Neural cell (in vitro differentiated cells): Measurements from ENCODE around the gene CLCN1. TPM values are rescaled to one million over a fixed set of nuclear protein-coding genes. Genes with fewer than 3 reads are reported as not detected.

Source experiments
- H2AFZ ChIP-seq: fragments of 200-600, 300-800 bp; sonication (generic), shearing (Covaris generic); 2 replicates; pipeline ENCODE4 v1.6.0; 2014; ENCODE audit warnings: low read depth, mild to moderate bottlenecking, antibody characterized with exemption, low read length, moderate library complexity
- H3F3A ChIP-seq: fragments of 200-600 bp; shearing (Covaris generic); 2 replicates; pipeline ENCODE4 v1.6.1; 2016; ENCODE audit warnings: mild to moderate bottlenecking, moderate library complexity, mixed read lengths, antibody characterized with exemption, low read length; ENCODE audit not compliant: insufficient read depth, poor library complexity, severe bottlenecking
- H3K27ac ChIP-seq: fragments of 200-600, 300-800 bp; sonication (generic), shearing (Covaris generic); 2 replicates; pipeline ENCODE4 v1.5.1; 2014; ENCODE audit warnings: mild to moderate bottlenecking, low read length, moderate library complexity
- H3K27me3 ChIP-seq: fragments of 300-800, 200-600 bp; sonication (generic), shearing (Covaris generic); 2 replicates; pipeline ENCODE4 v1.6.0; 2014; ENCODE audit warnings: mild to moderate bottlenecking, low read depth, low read length, moderate library complexity; ENCODE audit not compliant: insufficient read depth
- H3K36me3 ChIP-seq: fragments of 300-800, 200-600 bp; sonication (generic), shearing (Covaris generic); 2 replicates; pipeline ENCODE4 v1.5.1; 2014; ENCODE audit warnings: mild to moderate bottlenecking, antibody characterized with exemption, low read length, moderate library complexity; ENCODE audit not compliant: insufficient read depth
- H3K4me2 ChIP-seq: fragments of 300-800, 200-600 bp; sonication (generic), shearing (Covaris generic); 2 replicates; pipeline ENCODE4 v1.6.0; 2014; ENCODE audit warnings: mild to moderate bottlenecking, low read length
- H3K4me3 ChIP-seq: fragments of 300-800, 200-600 bp; sonication (generic), shearing (Covaris generic); 2 replicates; pipeline ENCODE4 v1.5.1; 2014; ENCODE audit warnings: mild to moderate bottlenecking, low read length, moderate library complexity
- H3K79me2 ChIP-seq: fragments of 200-600 bp; shearing (Covaris generic); replicated peaks from 2 replicates; pipeline ENCODE4 v1.6.0; 2014; ENCODE audit warnings: mild to moderate bottlenecking, low read length, moderate library complexity; ENCODE audit not compliant: insufficient read depth
- H3K9ac ChIP-seq: fragments of 300-800, 200-600 bp; sonication (generic), shearing (Covaris generic); 2 replicates; pipeline ENCODE4 v1.6.1; 2016; ENCODE audit warnings: mild to moderate bottlenecking, low read length, mixed read lengths
- H3K9me2 ChIP-seq: fragments of 200-600 bp; shearing (Covaris generic); 2 replicates; pipeline ENCODE4 v1.6.1; 2016; ENCODE audit warnings: mild to moderate bottlenecking, low read length, mixed read lengths; ENCODE audit not compliant: insufficient read depth
- H3K9me3 ChIP-seq: fragments of 200-600, 300-800 bp; sonication (generic), shearing (Covaris generic); 2 replicates; pipeline ENCODE4 v1.6.1; 2016; ENCODE audit warnings: mild to moderate bottlenecking, mixed run types, low read length, moderate library complexity, mixed read lengths
- H4K20me1 ChIP-seq: fragments of 200-600 bp; shearing (Covaris generic); 2 replicates; pipeline ENCODE4 v1.6.1; 2016; ENCODE audit warnings: mild to moderate bottlenecking, mixed run types; ENCODE audit not compliant: insufficient read depth
- CTCF ChIP-seq: fragments of 450-650 bp; IDR thresholded peaks from 2 replicates; pipeline ENCODE4 v1.5.1; 2014; ENCODE audit warnings: antibody characterized with exemption, mild to moderate bottlenecking, moderate library complexity; ENCODE audit not compliant: poor library complexity, severe bottlenecking
- EP300 ChIP-seq: fragments of 450-650 bp; conservative IDR thresholded peaks from 2 replicates; pipeline ENCODE4 v1.6.1; 2014; ENCODE audit warnings: antibody characterized with exemption, mild to moderate bottlenecking, moderate library complexity; ENCODE audit not compliant: poor library complexity, severe bottlenecking
- EZH2 ChIP-seq: fragments of 200-600, 300-800 bp; shearing (Covaris generic), sonication (generic); IDR thresholded peaks from 2 replicates; pipeline ENCODE4 v1.6.1; 2014; ENCODE audit warnings: antibody characterized with exemption, low read length, borderline replicate concordance, mild to moderate bottlenecking; ENCODE audit not compliant: insufficient read depth, poor library complexity, severe bottlenecking
- MXI1 ChIP-seq: fragments of 450-650 bp; conservative IDR thresholded peaks from 2 replicates; pipeline ENCODE4 v1.6.1; 2014; ENCODE audit warnings: antibody characterized with exemption, mild to moderate bottlenecking; ENCODE audit not compliant: poor library complexity, severe bottlenecking
- POLR2AphosphoS5 ChIP-seq: IDR thresholded peaks from 2 replicates; pipeline ENCODE4 v1.6.1; 2012
- RAD21 ChIP-seq: fragments of 450-650 bp; conservative IDR thresholded peaks from 2 replicates; pipeline ENCODE4 v1.6.1; 2014; ENCODE audit warnings: antibody characterized with exemption, mild to moderate bottlenecking, moderate library complexity
- REST ChIP-seq: IDR thresholded peaks from 2 replicates; pipeline ENCODE4 v1.6.1; 2012; ENCODE audit warnings: borderline replicate concordance
- SMC3 ChIP-seq: fragments of 450-650 bp; conservative IDR thresholded peaks from 2 replicates; pipeline ENCODE4 v1.6.1; 2014; ENCODE audit warnings: antibody characterized with exemption, mild to moderate bottlenecking, moderate library complexity; ENCODE audit not compliant: poor library complexity
- TAF1 ChIP-seq: IDR thresholded peaks from 2 replicates; pipeline ENCODE4 v1.6.1; 2012; ENCODE audit warnings: low read depth
- polyA plus RNA-seq: library from polyadenylated mRNA; depleted of rRNA; stranded (reverse); fragments of >200 nt; gene quantifications from 2 replicates; pipeline ENCODE4 v1.2.3, GENCODE V29; 2014

CLCN1 gene
- polyA plus RNA-seq, 1 donor from 2014 or later, result not detected

GRCh38 chr7:143290293-143290692 is 25.6 kb upstream of the CLCN1 start:
- H3K79me2 ChIP-seq, result peaks cover 40% of the 10 kb centered on the region
- H2AFZ ChIP-seq, result no peak overlapping the region
- no peaks in the 10 kb centered on the region for H4K20me1 ChIP-seq
- no peaks in the 10 kb centered on the region for H3F3A ChIP-seq
- peaks cover 4% of the 10 kb centered on the region for H3K36me3 ChIP-seq
- no peak overlapping the region for H3K27ac ChIP-seq
- H3K9me2 ChIP-seq, result no peaks in the 10 kb centered on the region
- no peak overlapping the region for H3K9ac ChIP-seq
- H3K27me3 ChIP-seq, result no peaks in the 10 kb centered on the region
- H3K4me3 ChIP-seq, result peak overlapping the region; percentile 98
- H3K9me3 ChIP-seq, result no peaks in the 10 kb centered on the region
- H3K4me2 ChIP-seq, result peak overlapping the region; percentile 2
- TF ChIP-seq REST (no peak), POLR2AphosphoS5 (no peak), EP300 (no peak), RAD21 (no peak), TAF1 (no peak), CTCF (no peak), MXI1 (no peak), SMC3 (no peak), EZH2 (no peak)

- Histone ChIP-seq H3K9ac (no peak overlapping the region), H3K4me2 (no peak overlapping the region), H3K9me2 (no peaks in the 10 kb centered on the region), H3K9me3 (no peaks in the 10 kb centered on the region), H4K20me1 (no peaks in the 10 kb centered on the region), H3K27ac (no peak overlapping the region), H3K79me2 (peaks cover 47% of the 10 kb centered on the region), H2AFZ (no peak overlapping the region), H3K36me3 (peaks cover 4% of the 10 kb centered on the region), H3F3A (no peaks in the 10 kb centered on the region), H3K27me3 (no peaks in the 10 kb centered on the region), H3K4me3 (no peak overlapping the region)
- no peak for TF ChIP-seq CTCF
- TF ChIP-seq RAD21, result no peak
- no peak for TF ChIP-seq EP300
- no peak for TF ChIP-seq MXI1
- TF ChIP-seq SMC3, result no peak
These were observed 23.0 kb upstream of the CLCN1 start for GRCh38 chr7:143292876-143293275.
